Neural cell (in vitro differentiated cells): Measurements from ENCODE around the gene GPR78. TPM values are rescaled to one million over a fixed set of nuclear protein-coding genes. Genes with fewer than 3 reads are reported as not detected.

ENCODE experiments used
- H2AFZ ChIP-seq: fragments of 200-600, 300-800 bp; sonication (generic), shearing (Covaris generic); 2 replicates; pipeline ENCODE4 v1.6.0; 2014; ENCODE audit warnings: low read depth, mild to moderate bottlenecking, antibody characterized with exemption, low read length, moderate library complexity
- H3F3A ChIP-seq: fragments of 200-600 bp; shearing (Covaris generic); 2 replicates; pipeline ENCODE4 v1.6.1; 2016; ENCODE audit warnings: mild to moderate bottlenecking, moderate library complexity, mixed read lengths, antibody characterized with exemption, low read length; ENCODE audit not compliant: insufficient read depth, poor library complexity, severe bottlenecking
- H3K27ac ChIP-seq: fragments of 200-600, 300-800 bp; sonication (generic), shearing (Covaris generic); 2 replicates; pipeline ENCODE4 v1.5.1; 2014; ENCODE audit warnings: mild to moderate bottlenecking, low read length, moderate library complexity
- H3K27me3 ChIP-seq: fragments of 300-800, 200-600 bp; sonication (generic), shearing (Covaris generic); 2 replicates; pipeline ENCODE4 v1.6.0; 2014; ENCODE audit warnings: mild to moderate bottlenecking, low read depth, low read length, moderate library complexity; ENCODE audit not compliant: insufficient read depth
- H3K36me3 ChIP-seq: fragments of 300-800, 200-600 bp; sonication (generic), shearing (Covaris generic); 2 replicates; pipeline ENCODE4 v1.5.1; 2014; ENCODE audit warnings: mild to moderate bottlenecking, antibody characterized with exemption, low read length, moderate library complexity; ENCODE audit not compliant: insufficient read depth
- H3K4me2 ChIP-seq: fragments of 300-800, 200-600 bp; sonication (generic), shearing (Covaris generic); 2 replicates; pipeline ENCODE4 v1.6.0; 2014; ENCODE audit warnings: mild to moderate bottlenecking, low read length
- H3K4me3 ChIP-seq: fragments of 300-800, 200-600 bp; sonication (generic), shearing (Covaris generic); 2 replicates; pipeline ENCODE4 v1.5.1; 2014; ENCODE audit warnings: mild to moderate bottlenecking, low read length, moderate library complexity
- H3K79me2 ChIP-seq: fragments of 200-600 bp; shearing (Covaris generic); replicated peaks from 2 replicates; pipeline ENCODE4 v1.6.0; 2014; ENCODE audit warnings: mild to moderate bottlenecking, low read length, moderate library complexity; ENCODE audit not compliant: insufficient read depth
- H3K9ac ChIP-seq: fragments of 300-800, 200-600 bp; sonication (generic), shearing (Covaris generic); 2 replicates; pipeline ENCODE4 v1.6.1; 2016; ENCODE audit warnings: mild to moderate bottlenecking, low read length, mixed read lengths
- H3K9me2 ChIP-seq: fragments of 200-600 bp; shearing (Covaris generic); 2 replicates; pipeline ENCODE4 v1.6.1; 2016; ENCODE audit warnings: mild to moderate bottlenecking, low read length, mixed read lengths; ENCODE audit not compliant: insufficient read depth
- H3K9me3 ChIP-seq: fragments of 200-600, 300-800 bp; sonication (generic), shearing (Covaris generic); 2 replicates; pipeline ENCODE4 v1.6.1; 2016; ENCODE audit warnings: mild to moderate bottlenecking, mixed run types, low read length, moderate library complexity, mixed read lengths
- H4K20me1 ChIP-seq: fragments of 200-600 bp; shearing (Covaris generic); 2 replicates; pipeline ENCODE4 v1.6.1; 2016; ENCODE audit warnings: mild to moderate bottlenecking, mixed run types; ENCODE audit not compliant: insufficient read depth
- CTCF ChIP-seq: fragments of 450-650 bp; IDR thresholded peaks from 2 replicates; pipeline ENCODE4 v1.5.1; 2014; ENCODE audit warnings: antibody characterized with exemption, mild to moderate bottlenecking, moderate library complexity; ENCODE audit not compliant: poor library complexity, severe bottlenecking
- EP300 ChIP-seq: fragments of 450-650 bp; conservative IDR thresholded peaks from 2 replicates; pipeline ENCODE4 v1.6.1; 2014; ENCODE audit warnings: antibody characterized with exemption, mild to moderate bottlenecking, moderate library complexity; ENCODE audit not compliant: poor library complexity, severe bottlenecking
- EZH2 ChIP-seq: fragments of 200-600, 300-800 bp; shearing (Covaris generic), sonication (generic); IDR thresholded peaks from 2 replicates; pipeline ENCODE4 v1.6.1; 2014; ENCODE audit warnings: antibody characterized with exemption, low read length, borderline replicate concordance, mild to moderate bottlenecking; ENCODE audit not compliant: insufficient read depth, poor library complexity, severe bottlenecking
- MXI1 ChIP-seq: fragments of 450-650 bp; conservative IDR thresholded peaks from 2 replicates; pipeline ENCODE4 v1.6.1; 2014; ENCODE audit warnings: antibody characterized with exemption, mild to moderate bottlenecking; ENCODE audit not compliant: poor library complexity, severe bottlenecking
- POLR2AphosphoS5 ChIP-seq: IDR thresholded peaks from 2 replicates; pipeline ENCODE4 v1.6.1; 2012
- RAD21 ChIP-seq: fragments of 450-650 bp; conservative IDR thresholded peaks from 2 replicates; pipeline ENCODE4 v1.6.1; 2014; ENCODE audit warnings: antibody characterized with exemption, mild to moderate bottlenecking, moderate library complexity
- REST ChIP-seq: IDR thresholded peaks from 2 replicates; pipeline ENCODE4 v1.6.1; 2012; ENCODE audit warnings: borderline replicate concordance
- SMC3 ChIP-seq: fragments of 450-650 bp; conservative IDR thresholded peaks from 2 replicates; pipeline ENCODE4 v1.6.1; 2014; ENCODE audit warnings: antibody characterized with exemption, mild to moderate bottlenecking, moderate library complexity; ENCODE audit not compliant: poor library complexity
- TAF1 ChIP-seq: IDR thresholded peaks from 2 replicates; pipeline ENCODE4 v1.6.1; 2012; ENCODE audit warnings: low read depth
- polyA plus RNA-seq: library from polyadenylated mRNA; depleted of rRNA; stranded (reverse); fragments of >200 nt; gene quantifications from 2 replicates; pipeline ENCODE4 v1.2.3, GENCODE V29; 2014

GPR78 gene
- polyA plus RNA-seq, 1 donor from 2014 or later, result not detected

GRCh38 chr4:8568068-8568668 is 12.0 kb upstream of the GPR78 start:
- H3K9ac ChIP-seq, result no peak overlapping the region
- H3K9me2 ChIP-seq, result no peaks in the 10 kb centered on the region
- no peaks in the 10 kb centered on the region for H3K9me3 ChIP-seq
- no peak overlapping the region for H3K27ac ChIP-seq
- H3K27me3 ChIP-seq, result no peaks in the 10 kb centered on the region
- TF ChIP-seq TAF1, result no peak
- no peak for TF ChIP-seq EZH2
- no peak for TF ChIP-seq REST
- no peak for TF ChIP-seq RAD21
- TF ChIP-seq CTCF, result no peak
- no peak for TF ChIP-seq SMC3
- no peak for TF ChIP-seq POLR2AphosphoS5
- TF ChIP-seq EP300, result no peak
- no peak for TF ChIP-seq MXI1
- H2AFZ ChIP-seq, result no peak overlapping the region
- H3K4me3 ChIP-seq, result no peak overlapping the region
- no peak overlapping the region for H3K4me2 ChIP-seq
- H3F3A ChIP-seq, result no peaks in the 10 kb centered on the region
- H3K36me3 ChIP-seq, result no peaks in the 10 kb centered on the region
- H3K79me2 ChIP-seq, result no peaks in the 10 kb centered on the region
- H4K20me1 ChIP-seq, result no peaks in the 10 kb centered on the region

DNA sequence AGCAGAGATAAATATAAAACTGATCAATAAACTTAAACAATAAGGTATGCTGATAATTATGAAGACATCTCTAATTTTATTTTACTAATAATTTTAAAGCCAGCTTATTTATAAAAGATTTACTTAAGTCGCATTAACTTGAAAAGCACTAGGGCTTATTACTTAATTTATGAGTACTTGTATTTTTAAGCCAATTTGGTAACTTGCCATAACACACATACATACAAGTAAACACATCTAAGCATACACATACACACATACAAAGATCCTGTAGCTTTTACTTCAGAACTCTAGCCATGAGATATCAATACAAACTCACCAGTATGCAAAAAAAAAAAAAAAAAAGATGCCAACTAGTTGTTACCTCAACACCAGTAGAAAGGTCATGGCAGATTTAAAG is 10.0 kb upstream of the GPR78 start:
- Histone ChIP-seq H3K36me3 (no peaks in the 10 kb centered on the region), H3K79me2 (no peaks in the 10 kb centered on the region), H3K9me2 (no peaks in the 10 kb centered on the region), H4K20me1 (no peaks in the 10 kb centered on the region), H3F3A (no peaks in the 10 kb centered on the region), H3K27ac (no peak overlapping the region), H2AFZ (no peak overlapping the region), H3K4me2 (no peak overlapping the region), H3K9me3 (no peaks in the 10 kb centered on the region), H3K9ac (no peak overlapping the region), H3K4me3 (no peak overlapping the region), H3K27me3 (no peaks in the 10 kb centered on the region)
- TF ChIP-seq CTCF (no peak), POLR2AphosphoS5 (no peak), EZH2 (no peak), TAF1 (no peak)
